ENCODE measurements around the gene MAGI1.

DNA sequence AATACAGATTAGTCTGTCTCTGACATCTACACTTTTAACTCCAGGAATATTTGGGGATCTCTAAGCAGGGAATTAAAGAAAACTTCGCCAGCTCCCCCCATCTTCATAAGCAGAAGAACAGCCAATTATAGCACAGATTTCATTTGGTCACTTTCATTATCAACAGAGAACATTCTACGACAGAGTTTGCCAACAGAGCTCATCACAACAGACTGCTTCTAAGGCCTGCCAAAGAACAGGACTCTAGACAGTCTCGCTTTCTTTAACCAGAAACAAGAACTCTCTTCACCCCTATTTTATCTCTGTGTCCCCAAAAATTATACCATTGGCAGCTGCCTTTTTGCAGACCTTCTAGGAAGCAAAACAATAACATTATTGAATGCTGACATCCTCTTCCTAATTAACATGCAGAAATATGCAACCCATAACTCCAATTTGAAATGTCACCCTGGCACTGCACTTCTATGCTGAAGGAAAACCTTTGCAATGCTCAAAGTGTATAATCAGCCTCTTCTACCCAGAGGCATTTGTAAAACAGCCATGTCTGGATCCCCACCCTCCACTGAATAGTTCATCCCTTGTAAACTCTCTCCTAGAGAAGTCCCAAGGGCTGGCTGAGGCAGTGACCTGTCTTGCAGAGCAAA lies 552.8 kb downstream of the MAGI1 start:
- TF ChIP-seq, protein P1, sequence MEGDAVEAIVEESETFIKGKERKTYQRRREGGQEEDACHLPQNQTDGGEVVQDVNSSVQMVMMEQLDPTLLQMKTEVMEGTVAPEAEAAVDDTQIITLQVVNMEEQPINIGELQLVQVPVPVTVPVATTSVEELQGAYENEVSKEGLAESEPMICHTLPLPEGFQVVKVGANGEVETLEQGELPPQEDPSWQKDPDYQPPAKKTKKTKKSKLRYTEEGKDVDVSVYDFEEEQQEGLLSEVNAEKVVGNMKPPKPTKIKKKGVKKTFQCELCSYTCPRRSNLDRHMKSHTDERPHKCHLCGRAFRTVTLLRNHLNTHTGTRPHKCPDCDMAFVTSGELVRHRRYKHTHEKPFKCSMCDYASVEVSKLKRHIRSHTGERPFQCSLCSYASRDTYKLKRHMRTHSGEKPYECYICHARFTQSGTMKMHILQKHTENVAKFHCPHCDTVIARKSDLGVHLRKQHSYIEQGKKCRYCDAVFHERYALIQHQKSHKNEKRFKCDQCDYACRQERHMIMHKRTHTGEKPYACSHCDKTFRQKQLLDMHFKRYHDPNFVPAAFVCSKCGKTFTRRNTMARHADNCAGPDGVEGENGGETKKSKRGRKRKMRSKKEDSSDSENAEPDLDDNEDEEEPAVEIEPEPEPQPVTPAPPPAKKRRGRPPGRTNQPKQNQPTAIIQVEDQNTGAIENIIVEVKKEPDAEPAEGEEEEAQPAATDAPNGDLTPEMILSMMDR (IDR thresholded peaks at IDR 0.05), result no peak
- TF ChIP-seq POLR2A (IDR thresholded peaks at IDR 0.05), result no peak

Measured in lower leg skin (tissue), 3 donors.